SK-N-MC (cell line): ENCODE data around the gene CLTB.

Experiments
- DNase-seq: peaks from one replicate; pipeline ENCODE4 v3.0.0-alpha.2; 2011; ENCODE audit warnings: low read depth, low spot score
- H3K27ac ChIP-seq: fragments of 200-600 bp; sonication (generic); 2 replicates; pipeline ENCODE4 v1.5.1; 2016; ENCODE audit warnings: mixed run types
- H3K36me3 ChIP-seq: fragments of 200-600 bp; sonication (generic); 2 replicates; pipeline ENCODE4 v1.6.1; 2017; ENCODE audit warnings: antibody characterized with exemption, low read length, mixed read lengths; ENCODE audit not compliant: insufficient read depth
- H3K4me3 ChIP-seq: fragments of 200-600 bp; sonication (generic); 2 replicates; pipeline ENCODE4 v1.5.1; 2016
- H3K9ac ChIP-seq: fragments of 200-600 bp; sonication (generic); 2 replicates; pipeline ENCODE4 v1.8.0; 2017; ENCODE audit warnings: mixed run types, mixed read lengths; ENCODE audit not compliant: insufficient read length
- H3K9me3 ChIP-seq: fragments of 200-600 bp; sonication (generic); 2 replicates; pipeline ENCODE4 v1.6.1; 2017; ENCODE audit warnings: low read depth, mild to moderate bottlenecking, antibody characterized with exemption, low read length, moderate library complexity, mixed read lengths
- EZH2 ChIP-seq: fragments of 200-600 bp; sonication (generic); IDR thresholded peaks from one replicate; pipeline ENCODE4 v1.6.1; 2017; ENCODE audit warnings: antibody characterized with exemption
- FOXP2 ChIP-seq: optimal IDR thresholded peaks from 2 replicates; pipeline ENCODE3; 2011; ENCODE audit warnings: mild to moderate bottlenecking, moderate library complexity; ENCODE audit not compliant: insufficient read depth; ENCODE audit errors: extremely low read length, control extremely low read depth
- POLR2AphosphoS5 ChIP-seq: IDR thresholded peaks from 2 replicates; pipeline ENCODE4 v1.6.1; 2012; ENCODE audit warnings: mild to moderate bottlenecking, low read depth, low read length, borderline replicate concordance

Gene CLTB

DNA sequence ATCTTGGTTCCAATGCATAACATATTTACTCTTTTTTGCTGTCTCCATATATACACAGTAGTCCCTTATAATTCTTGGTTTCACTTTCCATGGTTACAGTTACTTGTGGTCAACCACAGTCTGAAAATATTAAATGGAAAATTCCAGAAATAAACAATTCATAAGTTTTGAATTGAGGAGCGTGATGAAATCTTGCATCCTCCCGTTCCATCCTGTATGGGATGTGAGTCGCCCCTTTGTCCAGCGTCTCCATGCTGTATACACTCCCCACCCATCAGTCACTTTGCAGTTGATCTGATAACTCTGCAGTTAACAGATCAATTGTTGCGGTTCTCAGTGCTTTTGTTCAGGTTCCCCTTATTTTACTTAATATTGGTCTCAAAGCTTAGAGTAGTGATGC is 20.3 kb upstream of the CLTB start:
- TF ChIP-seq FOXP2 (no peak), EZH2 (no peak)
- Histone ChIP-seq H3K9ac (no peak overlapping the region), H3K36me3 (no peaks in the 10 kb centered on the region), H3K27ac (no peak overlapping the region), H3K9me3 (no peaks in the 10 kb centered on the region), H3K4me3 (no peak overlapping the region)
- no peak for DNase-seq

GRCh38 chr5:176432707-176433106 is 16.4 kb upstream of the CLTB start:
- DNase-seq, result no peak
- H3K36me3 ChIP-seq, result no peaks in the 10 kb centered on the region
- no peaks in the 10 kb centered on the region for H3K9me3 ChIP-seq
- no peak overlapping the region for H3K4me3 ChIP-seq
- H3K27ac ChIP-seq, result no peak overlapping the region
- no peak for TF ChIP-seq POLR2AphosphoS5
- TF ChIP-seq FOXP2, result no peak
- TF ChIP-seq EZH2, result no peak
- H3K9ac ChIP-seq, result no peak overlapping the region

DNA sequence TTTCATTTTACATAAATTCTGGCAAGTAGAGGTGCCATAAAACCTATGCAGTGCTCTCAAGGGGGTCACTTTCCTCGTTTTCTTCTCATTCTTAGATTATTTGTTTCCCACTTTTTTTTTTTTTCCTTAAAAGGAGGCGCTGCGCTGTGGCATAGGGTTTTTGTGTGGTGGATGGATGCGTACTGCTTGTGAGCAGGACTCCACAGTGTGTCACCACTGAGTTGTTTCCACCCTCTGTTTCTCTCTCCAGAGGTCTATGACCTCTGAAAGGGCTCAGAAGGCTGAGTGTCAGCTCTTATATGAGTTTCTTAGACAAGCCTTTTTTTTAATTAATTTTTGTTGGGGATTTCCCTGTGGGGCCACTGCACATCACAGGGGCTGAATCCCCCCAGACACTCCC is 13.6 kb upstream of the CLTB start:
- Histone ChIP-seq H3K27ac (no peak overlapping the region), H3K9me3 (no peaks in the 10 kb centered on the region), H3K36me3 (no peaks in the 10 kb centered on the region), H3K9ac (no peak overlapping the region), H3K4me3 (no peak overlapping the region)
- DNase-seq, result no peak
- TF ChIP-seq EZH2 (no peak), FOXP2 (no peak), POLR2AphosphoS5 (no peak)

GRCh38 chr5:176427971-176428370 is 11.6 kb upstream of the CLTB start:
- no peaks in the 10 kb centered on the region for H3K36me3 ChIP-seq
- no peak overlapping the region for H3K9ac ChIP-seq
- no peak overlapping the region for H3K4me3 ChIP-seq
- TF ChIP-seq FOXP2, result no peak
- DNase-seq, result no peak
- no peak overlapping the region for H3K27ac ChIP-seq
- H3K9me3 ChIP-seq, result no peaks in the 10 kb centered on the region

DNA sequence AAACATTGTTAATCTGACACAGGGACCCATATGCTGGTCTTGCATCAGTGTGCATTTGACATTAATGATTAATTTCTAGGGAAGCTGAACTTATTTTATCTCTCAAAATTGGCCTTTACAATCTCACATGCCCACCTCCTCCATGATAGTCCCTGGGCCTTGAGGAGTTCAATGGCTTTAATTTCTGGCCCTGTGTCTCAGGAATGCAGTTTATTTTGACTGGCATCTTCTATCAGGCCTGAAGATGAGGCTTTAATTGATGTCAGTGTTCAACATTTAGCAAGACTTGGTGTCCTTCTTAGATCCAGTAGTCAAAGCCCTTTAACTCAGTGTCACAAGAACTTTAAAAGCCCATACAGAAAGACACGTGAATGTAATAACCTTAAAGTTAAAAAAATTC is 10.5 kb upstream of the CLTB start:
- H3K27ac ChIP-seq, result no peak overlapping the region
- no peak overlapping the region for H3K9ac ChIP-seq
- H3K36me3 ChIP-seq, result no peaks in the 10 kb centered on the region
- H3K4me3 ChIP-seq, result no peak overlapping the region
- H3K9me3 ChIP-seq, result no peaks in the 10 kb centered on the region
- DNase-seq, result no peak
- TF ChIP-seq POLR2AphosphoS5 (no peak), EZH2 (no peak), FOXP2 (no peak)

GRCh38 chr5:176425791-176426190 is 9.5 kb upstream of the CLTB start:
- H3K4me3 ChIP-seq, result no peak overlapping the region
- H3K9ac ChIP-seq, result no peak overlapping the region
- no peak for TF ChIP-seq POLR2AphosphoS5
- TF ChIP-seq FOXP2, result no peak
- no peak for TF ChIP-seq EZH2
- H3K27ac ChIP-seq, result no peak overlapping the region
- DNase-seq, result no peak
- H3K36me3 ChIP-seq, result no peaks in the 10 kb centered on the region
- no peaks in the 10 kb centered on the region for H3K9me3 ChIP-seq

DNA sequence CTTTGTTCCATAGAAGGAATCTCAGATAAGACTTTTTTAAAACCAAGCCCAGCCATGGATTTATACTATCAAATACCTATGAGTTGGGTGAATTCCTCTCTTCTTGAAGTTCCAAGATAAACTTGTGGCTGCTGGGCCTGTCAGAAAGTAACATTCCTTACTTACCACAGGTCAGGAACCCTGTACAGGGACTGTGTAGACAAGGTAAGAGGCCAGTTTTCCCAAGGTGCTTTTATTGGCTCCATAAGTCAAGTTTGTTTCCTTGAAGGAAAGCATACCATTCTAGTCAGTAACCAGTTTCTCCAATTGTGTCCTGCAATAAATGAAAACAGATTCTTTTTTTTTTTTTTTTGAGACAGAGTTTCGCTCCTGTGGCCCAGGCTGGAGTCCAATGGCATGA is 8.8 kb upstream of the CLTB start:
- TF ChIP-seq POLR2AphosphoS5 (no peak), EZH2 (no peak), FOXP2 (no peak)
- H3K4me3 ChIP-seq, result no peak overlapping the region
- DNase-seq, result no peak
- H3K9me3 ChIP-seq, result no peaks in the 10 kb centered on the region
- H3K27ac ChIP-seq, result no peak overlapping the region
- H3K9ac ChIP-seq, result no peak overlapping the region
- no peaks in the 10 kb centered on the region for H3K36me3 ChIP-seq

DNA sequence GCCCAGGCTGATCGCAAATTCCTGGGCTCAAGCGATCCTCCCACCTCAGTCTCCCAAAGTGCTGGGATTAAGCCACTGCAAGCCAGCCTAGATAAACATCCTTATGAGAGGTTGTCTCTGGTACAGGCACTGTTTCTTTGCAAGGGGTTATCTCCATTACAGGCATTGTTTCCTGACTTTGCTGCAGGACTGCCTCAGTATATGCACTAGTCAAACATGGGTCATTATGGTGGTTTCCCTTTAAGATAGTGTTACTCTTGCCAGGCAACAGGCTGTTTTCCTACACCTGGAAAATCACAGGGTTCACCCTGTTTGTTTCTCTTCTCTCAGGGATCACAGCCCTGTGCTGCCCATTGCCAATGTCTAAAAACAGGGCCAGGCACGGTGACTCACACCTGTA is 7.8 kb upstream of the CLTB start:
- no peak for DNase-seq
- Histone ChIP-seq H3K4me3 (no peak overlapping the region), H3K9ac (no peak overlapping the region), H3K9me3 (no peaks in the 10 kb centered on the region), H3K36me3 (no peaks in the 10 kb centered on the region), H3K27ac (no peak overlapping the region)
- TF ChIP-seq FOXP2 (no peak), POLR2AphosphoS5 (no peak), EZH2 (no peak)

- no peak for DNase-seq
- Histone ChIP-seq H3K36me3 (no peaks in the 10 kb centered on the region), H3K4me3 (no peak overlapping the region), H3K9me3 (no peaks in the 10 kb centered on the region), H3K27ac (no peak overlapping the region), H3K9ac (no peak overlapping the region)
- TF ChIP-seq EZH2 (no peak), POLR2AphosphoS5 (no peak), FOXP2 (no peak)
Measured at GRCh38 chr5:176420972-176421544, 4.7 kb upstream of the CLTB start.
